Measurements from ENCODE around the gene SEC14L5. TPM values are rescaled to one million over a fixed set of nuclear protein-coding genes. Genes with fewer than 3 reads are reported as not detected.
"Not testable (repeated sequence)": the region's sequence is repeated elsewhere in the genome, so short reads cannot be mapped to it uniquely, and the experiment has no call there.

The SEC14L5 gene
- total RNA-seq, 1 donor from 2014 or later, result 3.1 TPM

DNA sequence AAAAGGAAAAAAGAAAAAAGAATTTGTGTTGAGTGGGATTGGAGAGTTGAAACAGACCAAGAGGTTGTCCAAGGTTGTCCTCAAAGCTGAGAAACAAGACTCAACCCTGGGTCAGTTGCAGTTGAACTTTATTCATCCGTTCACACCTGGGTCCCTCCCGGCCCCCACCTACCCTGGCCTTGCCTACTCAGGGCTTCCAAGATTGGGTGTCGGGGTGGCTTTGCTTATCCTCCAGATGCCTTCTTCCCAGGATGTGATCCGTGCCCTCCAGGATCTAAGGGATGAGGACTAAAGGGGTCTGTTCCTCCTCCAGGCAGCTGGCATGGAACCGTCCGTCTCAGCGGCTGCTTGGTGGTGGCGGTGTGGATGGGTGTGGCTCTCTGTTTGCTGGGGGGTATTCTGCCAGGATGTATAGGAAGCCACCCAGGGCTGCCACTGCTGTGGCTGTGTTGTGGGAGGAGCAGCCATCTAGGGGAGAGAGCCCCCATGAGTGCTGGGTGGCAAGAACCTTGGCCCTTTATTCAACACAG, 85.9 kb downstream of the SEC14L5 start:
- H3K36me3 Mint-ChIP-seq (ENCODE audit: unreplicated experiment), result no peaks in the 10 kb centered on the region
- no peak overlapping the region for H3K4me3 Mint-ChIP-seq (ENCODE audit: unreplicated experiment)
- no peak overlapping the region for H3K27ac Mint-ChIP-seq (ENCODE audit: unreplicated experiment)
- no peaks in the 10 kb centered on the region for H3K4me1 Mint-ChIP-seq (ENCODE audit: low read depth, unreplicated experiment)
- peaks cover 2% of the 10 kb centered on the region for H3K27me3 Mint-ChIP-seq (ENCODE audit: unreplicated experiment)
- no peaks in the 10 kb centered on the region for H3K9me3 Mint-ChIP-seq (ENCODE audit: unreplicated experiment)
- DNase-seq, result no peak
- TF ChIP-seq, protein P1, sequence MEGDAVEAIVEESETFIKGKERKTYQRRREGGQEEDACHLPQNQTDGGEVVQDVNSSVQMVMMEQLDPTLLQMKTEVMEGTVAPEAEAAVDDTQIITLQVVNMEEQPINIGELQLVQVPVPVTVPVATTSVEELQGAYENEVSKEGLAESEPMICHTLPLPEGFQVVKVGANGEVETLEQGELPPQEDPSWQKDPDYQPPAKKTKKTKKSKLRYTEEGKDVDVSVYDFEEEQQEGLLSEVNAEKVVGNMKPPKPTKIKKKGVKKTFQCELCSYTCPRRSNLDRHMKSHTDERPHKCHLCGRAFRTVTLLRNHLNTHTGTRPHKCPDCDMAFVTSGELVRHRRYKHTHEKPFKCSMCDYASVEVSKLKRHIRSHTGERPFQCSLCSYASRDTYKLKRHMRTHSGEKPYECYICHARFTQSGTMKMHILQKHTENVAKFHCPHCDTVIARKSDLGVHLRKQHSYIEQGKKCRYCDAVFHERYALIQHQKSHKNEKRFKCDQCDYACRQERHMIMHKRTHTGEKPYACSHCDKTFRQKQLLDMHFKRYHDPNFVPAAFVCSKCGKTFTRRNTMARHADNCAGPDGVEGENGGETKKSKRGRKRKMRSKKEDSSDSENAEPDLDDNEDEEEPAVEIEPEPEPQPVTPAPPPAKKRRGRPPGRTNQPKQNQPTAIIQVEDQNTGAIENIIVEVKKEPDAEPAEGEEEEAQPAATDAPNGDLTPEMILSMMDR (IDR thresholded peaks at IDR 0.05; ENCODE audit: partially characterized antibody, unreplicated experiment), result no peak

DNA sequence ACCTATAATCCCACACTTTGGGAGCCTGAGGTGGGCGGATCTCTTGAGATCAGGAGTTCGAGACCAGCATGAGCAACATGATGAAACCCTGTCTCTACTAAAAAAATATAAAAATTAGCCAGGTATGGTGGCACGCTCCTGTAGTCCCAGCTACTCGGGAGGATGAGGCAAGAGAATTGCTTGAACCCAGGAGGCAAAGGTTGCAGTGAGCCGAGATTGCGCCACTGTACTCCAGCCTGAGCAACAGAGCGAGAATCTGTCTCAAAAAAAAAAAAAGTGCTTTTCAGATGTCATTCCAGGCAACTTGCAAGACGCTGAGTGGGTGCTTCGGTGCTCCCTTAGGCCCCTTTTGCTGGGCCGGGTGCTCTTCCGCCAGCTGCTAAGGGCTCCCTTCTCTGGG, 86.5 kb downstream of the SEC14L5 start:
- not testable (repeated sequence) for DNase-seq; H3K4me1 Mint-ChIP-seq (ENCODE audit: low read depth, unreplicated experiment); H3K27ac Mint-ChIP-seq (ENCODE audit: unreplicated experiment); H3K9me3 Mint-ChIP-seq (ENCODE audit: unreplicated experiment); H3K36me3 Mint-ChIP-seq (ENCODE audit: unreplicated experiment); H3K4me3 Mint-ChIP-seq (ENCODE audit: unreplicated experiment); H3K27me3 Mint-ChIP-seq (ENCODE audit: unreplicated experiment)

DNA sequence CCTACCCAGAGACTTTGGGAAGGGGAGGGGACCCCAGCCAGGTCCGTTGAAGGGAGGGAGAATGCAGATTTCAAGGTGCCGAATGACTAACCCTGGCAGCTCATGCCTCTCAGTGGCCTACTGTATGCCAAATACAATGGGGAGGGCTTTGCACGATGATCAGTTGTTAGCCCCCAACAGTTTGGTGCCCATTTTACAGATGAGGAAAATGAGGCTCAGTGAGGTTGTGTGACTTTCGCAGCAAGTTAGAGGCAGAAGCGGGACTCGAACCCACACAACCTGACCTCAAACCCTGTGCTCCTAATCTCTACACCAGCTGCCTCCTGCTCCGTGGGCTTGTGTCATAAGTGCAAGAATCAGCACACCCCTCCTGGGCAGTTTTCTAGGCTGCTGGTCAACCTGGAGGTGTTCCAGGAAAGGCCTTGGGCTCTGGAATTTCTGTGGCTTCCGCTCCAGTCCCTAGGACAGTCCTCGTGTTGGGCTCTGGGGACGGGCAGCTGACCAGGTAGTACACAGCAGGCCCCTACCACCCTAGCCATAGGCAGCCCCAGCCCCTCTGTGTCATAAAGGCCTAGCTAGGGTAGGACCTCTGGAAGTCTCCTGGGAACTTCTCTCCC, 87.5 kb downstream of the SEC14L5 start:
- H3K4me1 Mint-ChIP-seq (ENCODE audit: low read depth, unreplicated experiment), result no peaks in the 10 kb centered on the region
- no peak for DNase-seq
- H3K27me3 Mint-ChIP-seq (ENCODE audit: unreplicated experiment), result peaks cover 6% of the 10 kb centered on the region
- TF ChIP-seq, protein P1 (IDR thresholded peaks at IDR 0.05; ENCODE audit: partially characterized antibody, unreplicated experiment), result no peak
- H3K36me3 Mint-ChIP-seq (ENCODE audit: unreplicated experiment), result no peaks in the 10 kb centered on the region
- no peak overlapping the region for H3K27ac Mint-ChIP-seq (ENCODE audit: unreplicated experiment)
- H3K4me3 Mint-ChIP-seq (ENCODE audit: unreplicated experiment), result no peak overlapping the region
- no peaks in the 10 kb centered on the region for H3K9me3 Mint-ChIP-seq (ENCODE audit: unreplicated experiment)

DNA sequence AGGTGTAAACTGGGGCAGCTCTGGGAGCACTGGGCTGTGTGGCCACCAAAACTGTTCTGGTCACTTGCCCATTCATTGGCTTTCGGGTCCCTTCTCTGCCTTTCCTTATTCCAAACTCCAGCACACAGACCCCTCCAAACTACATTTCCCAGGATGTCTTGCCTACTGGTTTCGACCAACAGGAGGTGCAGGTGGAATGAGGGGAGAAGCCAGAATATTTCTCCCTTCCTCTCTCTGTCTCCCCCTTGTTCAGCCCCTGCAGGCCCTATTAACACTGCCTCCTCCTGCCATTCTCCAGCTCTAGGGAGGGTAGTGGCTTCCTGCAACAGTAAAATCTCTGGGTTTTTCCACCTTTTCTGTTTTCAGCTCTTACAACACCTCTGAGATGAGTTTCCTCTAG, 88.8 kb downstream of the SEC14L5 start:
- H3K9me3 Mint-ChIP-seq (ENCODE audit: unreplicated experiment), result no peaks in the 10 kb centered on the region
- H3K27me3 Mint-ChIP-seq (ENCODE audit: unreplicated experiment), result peaks cover 6% of the 10 kb centered on the region
- H3K4me1 Mint-ChIP-seq (ENCODE audit: low read depth, unreplicated experiment), result no peaks in the 10 kb centered on the region
- DNase-seq, result no peak
- TF ChIP-seq, protein P1 (IDR thresholded peaks at IDR 0.05; ENCODE audit: partially characterized antibody, unreplicated experiment), result no peak
- H3K27ac Mint-ChIP-seq (ENCODE audit: unreplicated experiment), result no peak overlapping the region
- no peak overlapping the region for H3K4me3 Mint-ChIP-seq (ENCODE audit: unreplicated experiment)
- H3K36me3 Mint-ChIP-seq (ENCODE audit: unreplicated experiment), result no peaks in the 10 kb centered on the region

DNA sequence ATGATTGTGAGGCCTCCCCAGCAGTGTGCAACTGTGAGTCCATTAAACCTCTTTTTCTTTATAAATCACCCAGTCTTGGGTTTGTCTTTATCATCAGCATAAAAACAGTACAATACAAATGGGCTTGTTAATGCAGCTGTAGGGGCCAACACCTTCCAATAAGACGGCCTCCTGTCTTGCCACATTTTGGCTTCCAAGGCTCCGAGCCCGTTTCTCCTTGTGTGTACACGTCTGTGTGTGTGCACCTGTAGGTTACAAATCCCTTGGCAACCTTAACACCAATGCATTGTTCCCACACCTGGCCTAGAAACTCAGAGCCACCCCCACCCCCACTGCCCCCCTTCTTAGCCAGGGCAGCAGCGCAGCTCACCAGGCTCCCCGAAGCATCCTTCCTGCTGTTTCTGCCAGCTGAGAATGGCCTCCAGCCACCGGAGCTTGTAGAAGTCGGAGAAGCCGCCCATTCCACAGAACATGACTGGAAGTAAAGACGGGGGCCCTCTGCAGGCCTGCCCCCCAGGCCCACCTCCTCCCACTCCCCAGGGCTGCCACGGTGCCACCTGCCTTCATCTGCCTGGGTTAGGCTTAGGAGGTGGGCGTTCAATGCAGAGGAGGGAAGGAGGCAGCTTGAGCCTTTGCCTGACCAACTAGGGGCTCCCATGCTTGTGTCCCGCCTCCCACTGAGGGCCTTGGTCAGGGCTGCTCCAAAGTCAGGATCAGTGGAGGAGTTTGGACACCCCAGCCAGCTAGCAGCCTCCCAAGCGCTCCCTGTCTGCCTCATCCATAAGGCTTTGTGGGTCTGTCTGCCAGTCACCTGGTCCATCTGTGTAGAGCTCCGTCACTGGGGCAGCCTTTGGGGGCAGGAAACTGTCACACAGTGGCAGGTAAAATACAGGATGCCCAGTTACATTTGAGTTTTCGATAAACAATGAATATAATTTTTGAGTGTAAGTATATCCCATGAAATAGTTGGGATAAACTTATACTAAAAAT, 97.0 kb downstream of the SEC14L5 start:
- H3K36me3 Mint-ChIP-seq (ENCODE audit: unreplicated experiment), result no peaks in the 10 kb centered on the region
- H3K9me3 Mint-ChIP-seq (ENCODE audit: unreplicated experiment), result no peaks in the 10 kb centered on the region
- no peaks in the 10 kb centered on the region for H3K4me1 Mint-ChIP-seq (ENCODE audit: low read depth, unreplicated experiment)
- TF ChIP-seq, protein P1 (IDR thresholded peaks at IDR 0.05; ENCODE audit: partially characterized antibody, unreplicated experiment), result no peak
- DNase-seq, result no peak
- no peak overlapping the region for H3K4me3 Mint-ChIP-seq (ENCODE audit: unreplicated experiment)
- H3K27me3 Mint-ChIP-seq (ENCODE audit: unreplicated experiment), result no peaks in the 10 kb centered on the region
- H3K27ac Mint-ChIP-seq (ENCODE audit: unreplicated experiment), result no peak overlapping the region
